ENCODE results near the gene CTSC. TPM values are rescaled to one million over a fixed set of nuclear protein-coding genes. Genes with fewer than 3 reads are reported as not detected.

Gene CTSC
- total and polyA plus RNA-seq, 9 donors: 20.3 to 257 (median 29.2) TPM

DNA sequence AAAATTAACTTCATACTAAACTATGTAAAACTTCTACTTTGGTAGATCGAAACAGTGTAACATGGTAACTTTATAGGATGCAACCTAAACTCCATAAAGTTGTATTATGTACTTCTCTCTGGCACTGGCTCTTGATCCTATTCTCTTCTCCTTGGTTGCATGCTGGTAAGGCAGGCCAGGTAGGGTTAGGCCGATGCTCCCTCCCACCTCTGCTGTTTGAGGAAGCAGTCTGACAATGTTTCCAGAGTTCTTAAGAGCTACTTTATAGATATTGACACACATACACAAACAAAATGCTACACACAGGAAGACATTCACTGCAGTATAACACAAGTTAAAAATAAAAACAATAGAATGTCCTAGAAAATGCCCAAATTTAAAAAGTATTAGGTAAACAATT, 22.5 kb downstream of the CTSC start:
- intact Hi-C loops (cut with DNase I): no loop called here
- 93 to 98% (median 94%) methylated on average over 2 of the region's 2 CpGs for WGBS, 3 donors
- no peak for DNase-seq
- Histone ChIP-seq H3K27me3 (no peaks in the 10 kb centered on the region), H3K27ac (no peak overlapping the region), H3K9me3 (no peaks in the 10 kb centered on the region), H3K4me1 (ENCODE audit: insufficient read depth) (peaks cover 6% of the 10 kb centered on the region), H3K36me3 (no peaks in the 10 kb centered on the region), H3K4me3 (no peak overlapping the region)
- no peak for TF ChIP-seq EP300 (IDR thresholded peaks at IDR 0.05)
- TF ChIP-seq CTCF (IDR thresholded peaks at IDR 0.05): no peak

DNA sequence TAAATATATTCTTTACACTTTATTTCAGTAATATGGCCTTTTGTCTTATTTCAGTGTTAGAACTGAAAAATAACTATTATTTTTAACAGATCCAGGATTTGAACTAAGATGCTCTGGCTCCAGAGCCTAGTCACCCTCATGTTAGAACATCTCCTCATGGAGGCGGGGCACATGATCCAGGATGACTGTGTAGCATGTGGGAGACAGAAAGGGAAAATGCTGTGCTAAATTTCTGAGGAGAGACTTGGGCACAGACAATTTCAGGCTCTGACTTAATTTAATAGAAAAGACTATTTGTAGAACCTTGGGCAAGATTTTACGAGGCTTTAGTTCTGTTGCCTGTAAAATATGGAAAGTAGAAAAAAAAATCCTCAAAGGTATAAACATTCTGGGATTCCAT, 24.1 kb downstream of the CTSC start:
- TF ChIP-seq EP300 (IDR thresholded peaks at IDR 0.05): no peak
- DNase-seq: no peak
- 86 to 95% (median 93%) methylated on average over 2 of the region's 2 CpGs for WGBS, 3 donors
- intact Hi-C loops (cut with DNase I): no loop called here
- Histone ChIP-seq H3K27me3 (no peaks in the 10 kb centered on the region), H3K27ac (no peak overlapping the region), H3K4me1 (ENCODE audit: insufficient read depth) (peaks cover 6% of the 10 kb centered on the region), H3K36me3 (no peaks in the 10 kb centered on the region), H3K4me3 (no peak overlapping the region), H3K9me3 (no peaks in the 10 kb centered on the region)

- Histone ChIP-seq H3K27me3 (no peaks in the 10 kb centered on the region), H3K4me1 (ENCODE audit: insufficient read depth) (peaks cover 6% of the 10 kb centered on the region), H3K36me3 (no peaks in the 10 kb centered on the region), H3K27ac (no peak overlapping the region), H3K4me3 (no peak overlapping the region), H3K9me3 (no peaks in the 10 kb centered on the region)
- WGBS, 3 donors: 0% methylated on average over 1 of the region's 1 CpG
- TF ChIP-seq POLR2A (IDR thresholded peaks at IDR 0.05) (no peak), CTCF (IDR thresholded peaks at IDR 0.05) (no peak), EP300 (IDR thresholded peaks at IDR 0.05) (no peak)
- no peak for DNase-seq
- intact Hi-C loops (cut with DNase I): no loop called here
Measured at GRCh38 chr11:88312628-88313027, 24.9 kb downstream of the CTSC start.

GRCh38 chr11:88310246-88310645, 27.3 kb downstream of the CTSC start:
- 3 to 26% (median 7%) methylated on average over 1 of the region's 1 CpG for WGBS, 3 donors
- no peak for DNase-seq

DNA sequence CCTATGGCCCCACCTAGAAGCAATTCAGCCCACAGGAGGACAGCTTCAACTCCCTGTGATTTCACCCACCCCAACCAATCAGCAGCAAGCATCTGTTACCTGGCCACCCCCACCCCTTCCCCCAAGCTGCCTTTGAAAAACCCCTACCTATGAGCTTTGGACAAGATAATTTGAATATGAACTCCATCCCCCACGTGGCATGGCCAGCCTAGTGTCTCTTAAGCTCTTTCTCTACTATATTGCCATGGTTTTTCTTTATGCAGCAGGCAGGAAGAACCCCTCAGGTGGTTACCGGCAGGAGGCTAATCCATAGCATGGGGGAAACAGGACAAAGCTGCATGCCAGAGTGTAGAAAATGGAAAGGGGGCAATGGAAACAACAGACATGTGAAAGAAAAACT, 29.0 kb downstream of the CTSC start:
- Histone ChIP-seq H3K36me3 (no peaks in the 10 kb centered on the region), H3K9me3 (no peaks in the 10 kb centered on the region), H3K27ac (no peak overlapping the region), H3K4me3 (no peak overlapping the region), H3K4me1 (ENCODE audit: insufficient read depth) (peaks cover 6% of the 10 kb centered on the region), H3K27me3 (no peaks in the 10 kb centered on the region)
- no peak for DNase-seq
- TF ChIP-seq EP300 (IDR thresholded peaks at IDR 0.05): no peak
- TF ChIP-seq CTCF (IDR thresholded peaks at IDR 0.05): no peak
- no peak for TF ChIP-seq POLR2A (IDR thresholded peaks at IDR 0.05)
- 73 to 86% (median 80%) methylated on average over 2 of the region's 2 CpGs for WGBS, 3 donors
- intact Hi-C loops (cut with DNase I): no loop called here

More at GRCh38 chr11:88310246-88310645, 27.3 kb downstream of the CTSC start:
- TF ChIP-seq CTCF (IDR thresholded peaks at IDR 0.05): no peak
- TF ChIP-seq POLR2A (IDR thresholded peaks at IDR 0.05): no peak
- TF ChIP-seq EP300 (IDR thresholded peaks at IDR 0.05): no peak
- no peak overlapping the region for H3K4me3 ChIP-seq
- H3K4me1 ChIP-seq (ENCODE audit: insufficient read depth): peaks cover 6% of the 10 kb centered on the region
- no peaks in the 10 kb centered on the region for H3K27me3 ChIP-seq
- no peak overlapping the region for H3K27ac ChIP-seq
- H3K9me3 ChIP-seq: no peaks in the 10 kb centered on the region
- no peaks in the 10 kb centered on the region for H3K36me3 ChIP-seq
- intact Hi-C loops (cut with DNase I): no loop called here

Measured in ovary (tissue), 9 donors.